ENCODE results near the gene TSC22D1.
"Not testable (repeated sequence)": the region's sequence is repeated elsewhere in the genome, so short reads cannot be mapped to it uniquely, and the experiment has no call there.

Gene TSC22D1

DNA sequence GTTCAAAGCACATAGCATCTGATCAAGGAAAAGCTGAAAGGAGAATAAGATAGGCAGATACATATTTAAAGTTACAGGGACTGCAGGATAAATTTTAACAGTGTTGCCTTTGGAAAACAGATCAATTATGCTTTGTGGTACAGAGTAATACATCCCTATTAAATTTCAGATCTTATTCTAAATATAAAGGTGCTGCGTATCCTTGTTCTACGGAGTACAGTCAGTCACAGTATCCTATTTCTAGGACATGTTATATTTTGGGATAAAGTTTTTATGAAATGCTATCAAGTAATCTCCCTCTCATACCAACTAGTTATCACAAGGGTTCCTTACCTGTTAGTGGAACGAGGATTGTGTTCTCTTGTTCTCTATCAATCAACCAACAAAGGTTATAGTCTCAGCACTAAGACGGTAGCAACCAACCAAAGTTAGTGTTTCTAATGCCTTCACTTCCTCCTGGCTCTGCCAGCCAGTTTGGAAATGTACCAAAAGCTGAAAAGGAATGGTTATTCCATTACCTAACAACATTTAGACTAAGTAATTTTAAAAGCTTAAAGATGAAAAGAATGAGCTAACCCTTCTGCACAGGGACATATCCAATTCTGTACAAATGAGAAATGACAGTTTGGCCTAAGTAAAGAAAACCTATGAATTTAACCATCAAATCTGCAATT lies 35.2 kb downstream of the TSC22D1 start:
- H3K4me3 ChIP-seq (ENCODE audit: low read depth, low read length) = no peak overlapping the region
- TF ChIP-seq CTCF (conservative IDR thresholded peaks at IDR 0.05; ENCODE audit: low read depth, low read length) = no peak
- no peak for DNase-seq (ENCODE audit: low read depth)

GRCh38 chr13:44537248-44537647 lies 38.9 kb downstream of the TSC22D1 start:
- DNase-seq (ENCODE audit: low read depth) = no peak
- TF ChIP-seq CTCF (conservative IDR thresholded peaks at IDR 0.05; ENCODE audit: low read depth, low read length) = no peak
- H3K4me3 ChIP-seq (ENCODE audit: low read depth, low read length) = no peak overlapping the region

DNA sequence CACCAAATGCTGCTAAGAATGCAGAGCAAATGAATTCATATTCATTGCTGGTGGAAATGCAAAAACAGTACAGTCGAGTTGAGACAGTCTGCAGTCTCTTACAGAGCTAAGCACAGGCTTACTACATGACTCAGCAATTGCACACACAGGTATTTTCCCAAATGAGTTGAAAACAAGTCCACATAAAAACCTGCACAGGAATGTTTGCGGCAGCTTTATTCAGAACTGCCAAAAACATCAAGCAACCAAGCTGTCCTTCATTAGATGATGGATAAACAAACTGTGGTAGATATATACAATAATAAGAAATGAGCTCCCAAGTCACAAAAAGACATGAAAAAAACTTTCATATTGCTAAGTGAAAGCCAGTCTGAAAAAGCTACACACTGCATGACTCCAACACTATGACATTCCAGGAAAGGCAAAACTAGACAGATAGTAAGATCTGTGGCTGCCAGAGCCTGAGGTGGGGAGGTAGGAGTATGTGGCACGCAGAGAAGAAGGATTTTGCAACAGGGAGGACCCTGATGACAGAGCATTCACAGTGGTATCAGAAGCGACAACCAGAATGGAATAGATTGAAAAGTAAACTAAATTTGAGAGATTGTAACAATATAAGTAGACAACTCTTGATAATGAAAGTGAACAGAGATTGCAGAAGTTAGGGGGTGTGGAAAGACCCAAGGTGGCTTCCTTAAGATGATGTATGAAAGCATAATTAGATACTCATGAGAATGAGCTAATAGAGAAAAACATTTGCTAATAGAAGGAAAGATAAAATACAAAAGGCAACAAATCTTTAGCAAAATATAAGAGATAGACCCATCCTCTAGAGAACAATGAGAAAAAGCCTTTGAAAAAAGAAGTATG lies 52.7 kb downstream of the TSC22D1 start:
- TF ChIP-seq CTCF (conservative IDR thresholded peaks at IDR 0.05; ENCODE audit: low read depth, low read length) = no peak
- no peak overlapping the region for H3K4me3 ChIP-seq (ENCODE audit: low read depth, low read length)
- DNase-seq (ENCODE audit: low read depth) = peak; percentile 88

GRCh38 chr13:44519642-44520041 lies 56.5 kb downstream of the TSC22D1 start:
- DNase-seq (ENCODE audit: low read depth) = no peak
- H3K4me3 ChIP-seq (ENCODE audit: low read depth, low read length) = no peak overlapping the region
- no peak for TF ChIP-seq CTCF (conservative IDR thresholded peaks at IDR 0.05; ENCODE audit: low read depth, low read length)

- H3K4me3 ChIP-seq (ENCODE audit: low read depth, low read length) = no peak overlapping the region
- DNase-seq (ENCODE audit: low read depth) = peak; percentile 27
- no peak for TF ChIP-seq CTCF (conservative IDR thresholded peaks at IDR 0.05; ENCODE audit: low read depth, low read length)
These were observed 59.4 kb downstream of the TSC22D1 start for GRCh38 chr13:44516771-44517170.

DNA sequence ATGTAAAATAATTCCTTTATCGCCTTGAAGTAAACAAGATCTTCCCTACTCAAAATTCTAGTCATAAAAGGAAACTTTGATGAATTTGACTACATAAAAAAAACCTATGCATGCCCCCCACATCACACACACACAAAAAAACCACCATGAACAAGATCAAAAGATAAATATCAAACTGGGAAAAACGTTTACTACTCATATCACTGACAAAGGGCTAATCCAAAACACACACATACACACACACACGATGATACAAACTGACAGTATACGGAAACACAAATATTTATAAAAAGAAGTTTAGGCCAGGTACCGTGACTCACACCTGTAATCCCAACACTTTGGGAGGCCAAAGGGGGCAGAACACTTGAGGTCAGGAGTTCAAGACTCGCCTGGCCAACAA lies 61.9 kb downstream of the TSC22D1 start:
- no peak for TF ChIP-seq CTCF (conservative IDR thresholded peaks at IDR 0.05; ENCODE audit: low read depth, low read length)
- no peak for DNase-seq (ENCODE audit: low read depth)
- no peak overlapping the region for H3K4me3 ChIP-seq (ENCODE audit: low read depth, low read length)

- H3K4me3 ChIP-seq (ENCODE audit: low read depth, low read length) = not testable (repeated sequence)
These were observed 66.3 kb downstream of the TSC22D1 start for GRCh38 chr13:44509853-44510252.

More at GRCh38 chr13:44509853-44510252, 66.3 kb downstream of the TSC22D1 start:
- DNase-seq (ENCODE audit: low read depth) = not testable (repeated sequence)
